Fibroblast of pulmonary artery (primary cell): Measurements from ENCODE around the gene ARHGAP20.

Experiments used
- DNase-seq: peaks from one replicate; pipeline ENCODE4 v3.0.0-alpha.2; 2010; ENCODE audit warnings: low read depth
- H3K4me3 ChIP-seq: replicated peaks from 2 replicates; pipeline ENCODE4 v1.5.1; 2011; ENCODE audit warnings: low read depth, mild to moderate bottlenecking, control low read depth, low read length, moderate library complexity
- CTCF ChIP-seq: IDR thresholded peaks from 2 replicates; pipeline ENCODE4 v1.5.1; 2011; ENCODE audit warnings: mild to moderate bottlenecking, control low read depth, low read length, inconsistent platforms; ENCODE audit errors: missing control alignments

Gene ARHGAP20

GRCh38 chr11:110665689-110666465 is 46.4 kb downstream of the ARHGAP20 start:
- DNase-seq, result no peak
- no peak overlapping the region for H3K4me3 ChIP-seq
- TF ChIP-seq CTCF, result no peak

- no peak for TF ChIP-seq CTCF
- no peak for DNase-seq
- H3K4me3 ChIP-seq, result no peak overlapping the region
These were observed 56.3 kb downstream of the ARHGAP20 start for GRCh38 chr11:110655967-110656366.

- DNase-seq, result no peak
- H3K4me3 ChIP-seq, result no peak overlapping the region
- no peak for TF ChIP-seq CTCF
These were observed 57.8 kb downstream of the ARHGAP20 start for GRCh38 chr11:110654456-110654855.

GRCh38 chr11:110645253-110645652 is 67.0 kb downstream of the ARHGAP20 start:
- H3K4me3 ChIP-seq, result no peak overlapping the region
- TF ChIP-seq CTCF, result no peak
- DNase-seq, result no peak

GRCh38 chr11:110634370-110634769 is 77.9 kb downstream of the ARHGAP20 start:
- H3K4me3 ChIP-seq, result no peak overlapping the region
- DNase-seq, result no peak
- no peak for TF ChIP-seq CTCF

- H3K4me3 ChIP-seq, result no peak overlapping the region
- TF ChIP-seq CTCF, result no peak
- DNase-seq, result no peak
These were observed 80.7 kb downstream of the ARHGAP20 start for GRCh38 chr11:110631551-110631950.

GRCh38 chr11:110629594-110629993 is 82.6 kb downstream of the ARHGAP20 start:
- TF ChIP-seq CTCF, result no peak
- DNase-seq, result no peak
- no peak overlapping the region for H3K4me3 ChIP-seq
